IMR-90 (cell line): ENCODE results near the gene DNM3. TPM values are rescaled to one million over a fixed set of nuclear protein-coding genes. Genes with fewer than 3 reads are reported as not detected.

Experiments
- ATAC-seq: fragments of 200-7000 bp; cut with Tn5 transposase; 2 replicates; pipeline ENCODE4 v1.9.1; 2020; ENCODE audit warnings: low read depth, mild to moderate bottlenecking, moderate library complexity
- BruUV-seq: library from RNA; stranded (reverse); fragments of 400-500 nt; replicated peaks from 2 replicates; lab custom pipeline; 2021; lab: Mats Ljungman, UMichigan
- CTCF ChIA-PET: fragments of 300-600 bp; formaldehyde crosslinking; extraction: SDS; loops from one replicate; lab custom pipeline; 2021; ENCODE audit warnings: antibody characterized with exemption; lab: Yijun Ruan, JAX
- POLR2A ChIA-PET: fragments of 300-600 bp; sonication (Branson Sonifier 250); formaldehyde crosslinking; loops from one replicate; lab custom pipeline; 2022; ENCODE audit warnings: antibody characterized with exemption; ENCODE audit not compliant: unreplicated experiment; lab: Charles Lee
- DNase-seq: peaks from one replicate; pipeline ENCODE4 v3.0.0; 2013
- H2AFZ ChIP-seq: replicated peaks from 2 replicates; pipeline ENCODE3; 2013; ENCODE audit warnings: low read length, mild to moderate bottlenecking; ENCODE audit not compliant: poor library complexity
- H2AK5ac ChIP-seq: 2 replicates; pipeline ENCODE4 v1.6.1; 2013; ENCODE audit warnings: low read depth, low read length, inconsistent platforms
- H2AK9ac ChIP-seq: replicated peaks from 2 replicates; pipeline ENCODE3; 2013; ENCODE audit warnings: mild to moderate bottlenecking, low read depth, low read length, moderate library complexity; ENCODE audit not compliant: poor library complexity
- H2BK120ac ChIP-seq: 2 replicates; pipeline ENCODE4 v1.6.1; 2013; ENCODE audit warnings: low read depth, low read length, inconsistent platforms
- H2BK15ac ChIP-seq: 3 replicates; pipeline ENCODE4 v1.6.1; 2013; ENCODE audit warnings: low read depth, low read length, inconsistent platforms
- H2BK20ac ChIP-seq: 2 replicates; pipeline ENCODE4 v1.6.1; 2013; ENCODE audit warnings: low read depth, mild to moderate bottlenecking, inconsistent platforms, low read length, moderate library complexity
- H2BK5ac ChIP-seq: 2 replicates; pipeline ENCODE4 v1.6.1; 2013; ENCODE audit warnings: mild to moderate bottlenecking, low read depth, low read length, inconsistent platforms; ENCODE audit not compliant: poor library complexity, severe bottlenecking
- H3K14ac ChIP-seq: replicated peaks from 2 replicates; pipeline ENCODE4 v1.6.1; 2013; ENCODE audit warnings: low read depth, low read length, inconsistent platforms
- H3K18ac ChIP-seq: 2 replicates; pipeline ENCODE4 v1.6.1; 2013; ENCODE audit warnings: low read depth, low read length, control low read depth
- H3K23ac ChIP-seq: 2 replicates; pipeline ENCODE4 v1.6.1; 2013; ENCODE audit warnings: low read depth, low read length, inconsistent platforms
- H3K27ac ChIP-seq: 2 replicates; pipeline ENCODE4 v1.5.1; 2013; ENCODE audit warnings: mild to moderate bottlenecking, control low read depth, low read length; ENCODE audit not compliant: insufficient read depth
- H3K27me3 ChIP-seq: 2 replicates; pipeline ENCODE4 v1.6.1; 2013; ENCODE audit warnings: low read length; ENCODE audit not compliant: control insufficient read depth, insufficient read depth
- H3K36me3 ChIP-seq: 2 replicates; pipeline ENCODE4 v1.6.1; 2013; ENCODE audit warnings: low read length, mixed read lengths; ENCODE audit not compliant: control insufficient read depth, insufficient read depth
- H3K4ac ChIP-seq: 2 replicates; pipeline ENCODE4 v1.6.1; 2013; ENCODE audit warnings: low read depth, low read length, inconsistent platforms
- H3K4me1 ChIP-seq: 2 replicates; pipeline ENCODE4 v1.6.1; 2013; ENCODE audit warnings: low read length, mixed read lengths; ENCODE audit not compliant: control insufficient read depth, insufficient read depth
- H3K4me2 ChIP-seq: 2 replicates; pipeline ENCODE4 v1.6.1; 2013; ENCODE audit warnings: low read depth, mild to moderate bottlenecking, control low read depth, low read length, moderate library complexity
- H3K4me3 ChIP-seq: 2 replicates; pipeline ENCODE4 v1.5.1; 2013; ENCODE audit warnings: low read depth, mild to moderate bottlenecking, control low read depth, low read length, moderate library complexity; ENCODE audit not compliant: insufficient read depth
- H3K56ac ChIP-seq: 2 replicates; pipeline ENCODE4 v1.6.1; 2013; ENCODE audit warnings: low read length, inconsistent platforms; ENCODE audit not compliant: insufficient read depth; ENCODE audit errors: extremely low read depth
- H3K79me1 ChIP-seq, 2 experiments: 2 replicates each; pipeline ENCODE4 v1.6.1; 2013; ENCODE audit warnings: low read length in 2 of 2, inconsistent platforms in 1 of 2, low read depth in 1 of 2
- H3K9ac ChIP-seq: 2 replicates; pipeline ENCODE4 v1.6.1; 2013; ENCODE audit warnings: low read depth, low read length, control low read depth
- H3K9me1 ChIP-seq: 2 replicates; pipeline ENCODE4 v1.6.1; 2013; ENCODE audit warnings: low read length, inconsistent platforms; ENCODE audit not compliant: insufficient read depth
- H3K9me3 ChIP-seq: 2 replicates; pipeline ENCODE4 v1.6.1; 2013; ENCODE audit warnings: low read length; ENCODE audit not compliant: control insufficient read depth, insufficient read depth
- H4K20me1 ChIP-seq: 2 replicates; pipeline ENCODE4 v1.6.1; 2013; ENCODE audit warnings: low read length, inconsistent platforms; ENCODE audit not compliant: insufficient read depth
- H4K5ac ChIP-seq: 2 replicates; pipeline ENCODE4 v1.6.1; 2013; ENCODE audit warnings: mild to moderate bottlenecking, low read depth, low read length, control low read depth
- H4K8ac ChIP-seq, 2 experiments: 2 replicates each; pipeline ENCODE4 v1.6.1; 2013; ENCODE audit warnings: low read depth in 2 of 2, low read length in 2 of 2, control low read depth in 1 of 2, inconsistent platforms in 1 of 2
- H4K91ac ChIP-seq: 2 replicates; pipeline ENCODE4 v1.6.1; 2013; ENCODE audit warnings: low read depth, low read length, inconsistent platforms; ENCODE audit not compliant: insufficient read depth
- BHLHE40 ChIP-seq: fragments of 150-350 bp; IDR thresholded peaks from 2 replicates; pipeline ENCODE4 v1.6.1; 2016; ENCODE audit warnings: mild to moderate bottlenecking, low read depth, low read length
- CEBPB ChIP-seq: IDR thresholded peaks from 2 replicates; pipeline ENCODE4 v1.6.1; 2012; ENCODE audit warnings: low read depth, low read length, improper control_type of control experiment
- CHD1 ChIP-seq: IDR thresholded peaks from 2 replicates; pipeline ENCODE4 v1.6.1; 2012; ENCODE audit warnings: low read depth, low read length, improper control_type of control experiment
- MAFK ChIP-seq: IDR thresholded peaks from 2 replicates; pipeline ENCODE4 v1.6.1; 2012; ENCODE audit warnings: low read depth, low read length, improper control_type of control experiment
- MXI1 ChIP-seq: IDR thresholded peaks from 2 replicates; pipeline ENCODE4 v1.6.1; 2012; ENCODE audit warnings: low read depth, mild to moderate bottlenecking, low read length, moderate library complexity, borderline replicate concordance
- NFE2L2 ChIP-seq: fragments of 150-350 bp; IDR thresholded peaks from 2 replicates; pipeline ENCODE4 v1.6.1; 2016; ENCODE audit warnings: low read depth, mild to moderate bottlenecking, low read length
- RAD21 ChIP-seq: IDR thresholded peaks from 2 replicates; pipeline ENCODE4 v1.6.1; 2012; ENCODE audit warnings: low read length, improper control_type of control experiment
- RFX5 ChIP-seq: IDR thresholded peaks from 2 replicates; pipeline ENCODE4 v1.8.0; 2012; ENCODE audit warnings: low read depth, mild to moderate bottlenecking, low read length, moderate library complexity
- WGBS, 2 experiments: methylation state at CpG; one replicate each; pipeline versions ENCODE4 v1.1.5 to v1.1.7; 2013; ENCODE audit warnings: missing lambda C conversion rate in 2 of 2; ENCODE audit not compliant: insufficient read length in 1 of 2; ENCODE audit errors: extremely low coverage in 2 of 2; 5-methylcytosine and 5-hydroxymethylcytosine counted together
- dilution Hi-C: fragments of 300-500 bp; cut with HindIII; formaldehyde crosslinking; loops from one replicate; pipeline ENCODE4 v1.14.3; 2018; ENCODE audit warnings: low sequenced_read_pairs; ENCODE audit not compliant: unreplicated experiment
- in situ Hi-C: fragments of 300-500 bp; cut with MboI; formaldehyde crosslinking; loops from 3 replicates; pipeline ENCODE4 v1.14.3; 2019; ENCODE audit warnings: low sequenced_read_pairs, inconsistent platforms, mixed read lengths
- intact Hi-C: fragments of 100-400 bp; cut with micrococcal nuclease; formaldehyde crosslinking; loops from 2 replicates; pipeline ENCODE4 v1.10.0; 2022
- polyA plus RNA-seq, 3 experiments: library from polyadenylated mRNA; depleted of rRNA; stranded (reverse); fragments of >200 nt; gene quantifications; 2 replicates each; pipeline ENCODE4 v1.2.3, GENCODE V29; 2012; ENCODE audit warnings: low replicate concordance in 1 of 3
- total RNA-seq: library from RNA; depleted of rRNA; stranded (reverse); fragments of >200 nt; gene quantifications from 2 replicates; pipeline ENCODE4 v1.2.3, GENCODE V29; 2012
- TF ChIP-seq, protein P1 (sequence below): fragments of 150-350 bp; IDR thresholded peaks from 2 replicates; pipeline ENCODE4 v1.6.1; 2016; ENCODE audit warnings: low read depth, mild to moderate bottlenecking, low read length, moderate library complexity, borderline replicate concordance
- TF ChIP-seq, protein P2 (sequence below): fragments of 150-350 bp; IDR thresholded peaks from 2 replicates; pipeline ENCODE4 v1.6.1; 2017; ENCODE audit warnings: mild to moderate bottlenecking, antibody characterized with exemption, low read length, low read depth

Gene DNM3
- total and polyA plus RNA-seq, 2 of the 4 experiments (the other 2 are of a cell fraction) = 0.36 TPM

GRCh38 chr1:172399756-172400721, 558.7 kb downstream of the DNM3 start:
- H3K27me3 ChIP-seq = no peaks in the 10 kb centered on the region
- no peak overlapping the region for H3K4me2 ChIP-seq
- H3K4me1 ChIP-seq = peaks cover 3% of the 10 kb centered on the region
- WGBS, 2 experiments = no CpG with 5 or more reads among the region's 6 CpGs
- H3K4me3 ChIP-seq = no peak overlapping the region
- TF ChIP-seq RAD21 (no peak), CHD1 (no peak), NFE2L2 (no peak), BHLHE40 (no peak), RFX5 (no peak), MAFK (no peak), MXI1 (no peak), CEBPB (no peak)
- TF ChIP-seq, protein P1, sequence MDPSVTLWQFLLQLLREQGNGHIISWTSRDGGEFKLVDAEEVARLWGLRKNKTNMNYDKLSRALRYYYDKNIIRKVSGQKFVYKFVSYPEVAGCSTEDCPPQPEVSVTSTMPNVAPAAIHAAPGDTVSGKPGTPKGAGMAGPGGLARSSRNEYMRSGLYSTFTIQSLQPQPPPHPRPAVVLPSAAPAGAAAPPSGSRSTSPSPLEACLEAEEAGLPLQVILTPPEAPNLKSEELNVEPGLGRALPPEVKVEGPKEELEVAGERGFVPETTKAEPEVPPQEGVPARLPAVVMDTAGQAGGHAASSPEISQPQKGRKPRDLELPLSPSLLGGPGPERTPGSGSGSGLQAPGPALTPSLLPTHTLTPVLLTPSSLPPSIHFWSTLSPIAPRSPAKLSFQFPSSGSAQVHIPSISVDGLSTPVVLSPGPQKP = no peak
- TF ChIP-seq, protein P2, sequence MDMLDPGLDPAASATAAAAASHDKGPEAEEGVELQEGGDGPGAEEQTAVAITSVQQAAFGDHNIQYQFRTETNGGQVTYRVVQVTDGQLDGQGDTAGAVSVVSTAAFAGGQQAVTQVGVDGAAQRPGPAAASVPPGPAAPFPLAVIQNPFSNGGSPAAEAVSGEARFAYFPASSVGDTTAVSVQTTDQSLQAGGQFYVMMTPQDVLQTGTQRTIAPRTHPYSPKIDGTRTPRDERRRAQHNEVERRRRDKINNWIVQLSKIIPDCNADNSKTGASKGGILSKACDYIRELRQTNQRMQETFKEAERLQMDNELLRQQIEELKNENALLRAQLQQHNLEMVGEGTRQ = no peak
- dilution Hi-C loops (no loop called here), intact Hi-C loops (loop anchor here (1.0 to 5.0 kb wide), 11 partner anchors 42 to 598 kb away; partner anchors contain the start of gene PIGC), in situ Hi-C loops (loop anchor here (10.0 to 25.0 kb wide), 2 partner anchors 255 to 588 kb away; no protein-coding TSS in a partner anchor)
- H3K9me1 ChIP-seq = no peaks in the 10 kb centered on the region
- H3K9ac ChIP-seq = 0 out of 2 replicates have a peak overlapping the region, but pooled peaks have one; percentile 59
- peak overlapping the region; percentile 70; the same call in 1 of the 2 replicates for H3K23ac ChIP-seq
- no peaks in the 10 kb centered on the region for H3K36me3 ChIP-seq
- ATAC-seq (no peak), DNase-seq (no peak)
- H4K20me1 ChIP-seq = no peaks in the 10 kb centered on the region
- no peak overlapping the region for H2AK9ac ChIP-seq
- POLR2A ChIA-PET = interaction anchor here (0.6 to 2.2 kb wide), 4 partner anchors 16 to 301 kb away, joined by 3 to 12 read pairs (median 4); no protein-coding TSS in a partner anchor
- H2AFZ ChIP-seq = peak overlapping the region; percentile 79
- peak overlapping the region; percentile 86 for H4K91ac ChIP-seq
- no peak overlapping the region for H2BK5ac ChIP-seq
- no peaks in the 10 kb centered on the region for H3K79me1 ChIP-seq
- no TSS peak for BruUV-seq
- CTCF ChIA-PET = interaction anchor here (0.6 to 2.2 kb wide), 7 partner anchors 17 to 397 kb away, joined by 3 to 8 read pairs (median 3); no protein-coding TSS in a partner anchor
- H3K27ac ChIP-seq = peak overlapping the region; percentile 33; the same call in 1 of the 2 replicates
- H3K14ac ChIP-seq = peak overlapping the region; percentile 28; the same call in 1 of the 2 replicates
- H3K4ac ChIP-seq = peak overlapping the region; percentile 64
- peak overlapping the region; percentile 98; the same call in 2 of the 3 replicates for H2BK15ac ChIP-seq
- H2BK120ac ChIP-seq = peak overlapping the region; percentile 82
- H3K9me3 ChIP-seq = no peaks in the 10 kb centered on the region
- peak overlapping the region; percentile 82 for H3K18ac ChIP-seq
- peak overlapping the region; percentile 91; the same call in 1 of the 2 replicates for H2AK5ac ChIP-seq
- peak overlapping the region in 1 of 2 experiments; percentile 75; a peak in 1 of 4 replicates for H4K8ac ChIP-seq
- H2BK20ac ChIP-seq = peak overlapping the region; percentile 91
- peak overlapping the region; percentile 93 for H4K5ac ChIP-seq
- peak overlapping the region; percentile 32; the same call in 1 of the 2 replicates for H3K56ac ChIP-seq
